Osteoblast (primary cell): ENCODE data around the gene OR5AK2. TPM values are rescaled to one million over a fixed set of nuclear protein-coding genes. Genes with fewer than 3 reads are reported as not detected.

Experiments
- DNase-seq: peaks from one replicate; pipeline ENCODE4 v3.0.0; 2011; ENCODE audit warnings: low spot score, mixed read lengths; ENCODE audit not compliant: insufficient read length; ENCODE audit errors: missing footprints
- H2AFZ ChIP-seq: 2 replicates; pipeline ENCODE4 v1.6.0; 2011; ENCODE audit warnings: mild to moderate bottlenecking, low read length
- H3K27ac ChIP-seq: 2 replicates; pipeline ENCODE4 v1.5.1; 2011; ENCODE audit warnings: mild to moderate bottlenecking, low read depth, low read length, moderate library complexity
- H3K27me3 ChIP-seq: 2 replicates; pipeline ENCODE4 v1.6.0; 2012; ENCODE audit warnings: mild to moderate bottlenecking, control low read depth, inconsistent platforms, low read length, moderate library complexity; ENCODE audit not compliant: insufficient read depth
- H3K36me3 ChIP-seq: 2 replicates; pipeline ENCODE4 v1.5.1; 2011; ENCODE audit warnings: mild to moderate bottlenecking, low read length, control low read depth, moderate library complexity; ENCODE audit not compliant: insufficient read depth
- H3K4me1 ChIP-seq: 2 replicates; pipeline ENCODE4 v1.5.1; 2011; ENCODE audit warnings: mild to moderate bottlenecking, low read length, control low read depth, moderate library complexity; ENCODE audit not compliant: insufficient read depth
- H3K4me2 ChIP-seq: 2 replicates; pipeline ENCODE4 v1.6.0; 2011; ENCODE audit warnings: mild to moderate bottlenecking, low read length; ENCODE audit not compliant: insufficient read depth
- H3K4me3 ChIP-seq: fragments of 200-600 bp; sonication (generic); 3 replicates; pipeline ENCODE4 v1.5.1; 2012; ENCODE audit warnings: mild to moderate bottlenecking, low read length, inconsistent platforms; ENCODE audit not compliant: insufficient read depth
- H3K79me2 ChIP-seq: 2 replicates; pipeline ENCODE4 v1.6.0; 2012; ENCODE audit warnings: mild to moderate bottlenecking, low read length, control low read depth, inconsistent platforms; ENCODE audit not compliant: insufficient read depth
- H3K9me3 ChIP-seq: 2 replicates; pipeline ENCODE4 v1.5.1; 2011; ENCODE audit warnings: low read depth, low read length, control low read depth
- H4K20me1 ChIP-seq: 2 replicates; pipeline ENCODE4 v1.6.0; 2012; ENCODE audit warnings: mild to moderate bottlenecking, low read length, control low read depth; ENCODE audit not compliant: insufficient read depth
- total RNA-seq: library from RNA; depleted of rRNA; stranded (reverse); fragments of >200 nt; gene quantifications from 2 replicates; pipeline ENCODE4 v1.2.3, GENCODE V29; 2012
- TF ChIP-seq, protein P1 (sequence below): IDR thresholded peaks from 2 replicates; pipeline ENCODE4 v1.5.1; 2011; ENCODE audit warnings: mild to moderate bottlenecking, low read depth, low read length, moderate library complexity; ENCODE audit errors: extremely low read depth

The OR5AK2 gene
- total RNA-seq, 1 donor, result not detected

DNA sequence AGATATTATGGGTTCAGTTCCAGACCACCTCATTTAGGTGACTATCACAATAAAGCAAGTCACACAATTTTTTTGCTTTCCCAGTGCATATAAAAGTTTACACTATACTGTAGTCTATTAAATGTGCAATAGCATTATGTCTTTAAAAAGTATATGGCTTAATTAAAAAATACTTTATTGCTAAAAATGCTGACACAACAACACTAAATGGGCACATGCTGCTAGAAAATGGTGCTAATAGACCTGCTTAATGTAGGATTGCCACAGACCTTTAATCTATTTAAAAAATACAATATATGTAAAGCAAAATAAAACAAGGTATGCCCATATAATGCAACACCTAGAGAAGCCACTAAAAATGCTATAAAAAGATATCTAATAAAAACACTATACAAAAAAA lies 27.1 kb upstream of the OR5AK2 start:
- H3K79me2 ChIP-seq, result no peaks in the 10 kb centered on the region
- H3K36me3 ChIP-seq, result no peaks in the 10 kb centered on the region
- DNase-seq, result no peak
- H3K27ac ChIP-seq, result no peak overlapping the region
- no peak overlapping the region for H3K4me3 ChIP-seq
- no peaks in the 10 kb centered on the region for H4K20me1 ChIP-seq
- TF ChIP-seq, protein P1, sequence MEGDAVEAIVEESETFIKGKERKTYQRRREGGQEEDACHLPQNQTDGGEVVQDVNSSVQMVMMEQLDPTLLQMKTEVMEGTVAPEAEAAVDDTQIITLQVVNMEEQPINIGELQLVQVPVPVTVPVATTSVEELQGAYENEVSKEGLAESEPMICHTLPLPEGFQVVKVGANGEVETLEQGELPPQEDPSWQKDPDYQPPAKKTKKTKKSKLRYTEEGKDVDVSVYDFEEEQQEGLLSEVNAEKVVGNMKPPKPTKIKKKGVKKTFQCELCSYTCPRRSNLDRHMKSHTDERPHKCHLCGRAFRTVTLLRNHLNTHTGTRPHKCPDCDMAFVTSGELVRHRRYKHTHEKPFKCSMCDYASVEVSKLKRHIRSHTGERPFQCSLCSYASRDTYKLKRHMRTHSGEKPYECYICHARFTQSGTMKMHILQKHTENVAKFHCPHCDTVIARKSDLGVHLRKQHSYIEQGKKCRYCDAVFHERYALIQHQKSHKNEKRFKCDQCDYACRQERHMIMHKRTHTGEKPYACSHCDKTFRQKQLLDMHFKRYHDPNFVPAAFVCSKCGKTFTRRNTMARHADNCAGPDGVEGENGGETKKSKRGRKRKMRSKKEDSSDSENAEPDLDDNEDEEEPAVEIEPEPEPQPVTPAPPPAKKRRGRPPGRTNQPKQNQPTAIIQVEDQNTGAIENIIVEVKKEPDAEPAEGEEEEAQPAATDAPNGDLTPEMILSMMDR, result no peak
- no peak overlapping the region for H2AFZ ChIP-seq
- no peaks in the 10 kb centered on the region for H3K4me1 ChIP-seq
- H3K4me2 ChIP-seq, result no peak overlapping the region
- H3K27me3 ChIP-seq, result no peaks in the 10 kb centered on the region
- no peaks in the 10 kb centered on the region for H3K9me3 ChIP-seq

DNA sequence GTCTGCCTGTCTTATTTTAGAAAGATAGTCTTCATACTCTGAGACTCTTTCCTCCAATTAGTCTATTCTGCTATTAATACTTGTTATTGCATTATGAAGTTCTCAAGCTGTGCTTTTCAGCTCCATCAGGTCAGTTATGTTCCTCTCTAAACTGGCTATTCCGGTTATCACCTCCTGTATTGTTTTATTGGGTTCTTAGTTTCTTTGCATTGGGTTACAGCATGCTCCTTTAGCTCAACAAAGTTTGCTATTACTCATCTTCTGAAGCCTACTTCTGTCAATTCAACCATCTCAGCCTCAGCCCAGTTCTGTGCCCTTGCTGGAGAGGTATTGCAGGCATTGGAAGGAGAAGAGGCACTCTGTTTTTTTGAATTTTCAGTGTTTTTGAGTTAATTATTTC lies 21.0 kb upstream of the OR5AK2 start:
- TF ChIP-seq, protein P1, result no peak
- DNase-seq, result no peak
- Histone ChIP-seq H3K4me1 (no peaks in the 10 kb centered on the region), H3K79me2 (no peaks in the 10 kb centered on the region), H3K36me3 (no peaks in the 10 kb centered on the region), H3K4me2 (no peak overlapping the region), H3K9me3 (no peaks in the 10 kb centered on the region), H3K27ac (no peak overlapping the region), H3K4me3 (no peak overlapping the region), H3K27me3 (no peaks in the 10 kb centered on the region), H4K20me1 (no peaks in the 10 kb centered on the region), H2AFZ (no peak overlapping the region)

DNA sequence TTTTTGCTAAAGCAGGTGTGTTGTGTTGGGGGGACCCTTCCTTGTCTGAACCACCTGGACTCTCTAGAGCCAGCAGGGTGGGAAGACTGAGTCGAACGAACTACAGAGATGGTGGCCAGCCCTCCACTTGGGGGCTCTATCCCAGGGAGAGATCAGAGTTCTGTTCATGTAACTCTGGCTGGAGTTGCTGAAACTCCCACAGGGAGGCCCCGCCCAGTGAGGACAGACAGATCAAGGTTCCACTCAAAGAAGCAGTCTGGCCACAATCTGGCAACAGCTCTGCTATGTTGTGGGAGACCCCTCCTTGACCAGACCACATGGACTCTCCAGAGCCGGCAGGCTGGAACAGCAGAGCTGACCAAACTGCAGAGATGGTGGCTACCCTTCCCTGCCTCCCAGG lies 20.2 kb upstream of the OR5AK2 start:
- H3K27me3 ChIP-seq, result no peaks in the 10 kb centered on the region
- H3K27ac ChIP-seq, result no peak overlapping the region
- no peaks in the 10 kb centered on the region for H4K20me1 ChIP-seq
- no peaks in the 10 kb centered on the region for H3K4me1 ChIP-seq
- H3K4me2 ChIP-seq, result no peak overlapping the region
- no peaks in the 10 kb centered on the region for H3K79me2 ChIP-seq
- H3K9me3 ChIP-seq, result no peaks in the 10 kb centered on the region
- no peaks in the 10 kb centered on the region for H3K36me3 ChIP-seq
- H3K4me3 ChIP-seq, result no peak overlapping the region
- no peak overlapping the region for H2AFZ ChIP-seq
- TF ChIP-seq, protein P1, result no peak
- no peak for DNase-seq

DNA sequence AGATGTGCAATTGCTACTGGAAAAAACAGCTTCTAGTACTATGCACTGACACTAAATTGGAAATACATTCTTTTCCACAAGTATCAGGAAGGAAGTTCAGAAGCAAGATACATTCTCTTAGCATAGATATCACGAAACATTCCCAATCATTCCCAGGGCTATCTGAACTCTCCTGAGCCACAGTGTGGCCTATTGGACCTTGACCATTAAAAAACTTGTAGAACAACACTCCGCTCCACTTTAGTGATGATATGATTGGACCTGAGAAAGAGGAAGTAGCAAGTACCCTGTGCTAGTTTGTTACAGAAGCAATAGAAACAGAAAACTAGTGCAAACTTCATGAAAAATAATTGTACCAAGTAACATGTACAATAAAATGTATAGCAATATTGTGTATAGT lies 11.4 kb upstream of the OR5AK2 start:
- no peaks in the 10 kb centered on the region for H4K20me1 ChIP-seq
- TF ChIP-seq, protein P1, result no peak
- H2AFZ ChIP-seq, result no peak overlapping the region
- H3K4me1 ChIP-seq, result no peaks in the 10 kb centered on the region
- no peaks in the 10 kb centered on the region for H3K27me3 ChIP-seq
- no peak overlapping the region for H3K27ac ChIP-seq
- no peak overlapping the region for H3K4me3 ChIP-seq
- no peaks in the 10 kb centered on the region for H3K9me3 ChIP-seq
- H3K36me3 ChIP-seq, result no peaks in the 10 kb centered on the region
- DNase-seq, result no peak
- no peak overlapping the region for H3K4me2 ChIP-seq
- no peaks in the 10 kb centered on the region for H3K79me2 ChIP-seq
